Stomach (tissue), 9 donors: Measurements from ENCODE around the gene C17orf100. TPM values are rescaled to one million over a fixed set of nuclear protein-coding genes. Genes with fewer than 3 reads are reported as not detected.
A peak's percentile ranks its signal among the peaks of the same experiment; 100 is the strongest.

Source experiments
- DNase-seq, 2 donors: peaks; one replicate each; pipeline versions ENCODE4 v3.0.0 to v3.0.0-alpha.2; 2013 to 2019
- H3K27ac ChIP-seq, 5 donors: fragments of 200-600 bp in 4 of 5; sonication (generic) in 4 of 5; one replicate each; pipeline ENCODE4 v1.5.1; 2013 to 2019; ENCODE audit warnings: mild to moderate bottlenecking in 1 of 5, moderate library complexity in 1 of 5
- H3K27me3 ChIP-seq, 3 donors: fragments of 200-600 bp; sonication (generic); one replicate each; pipeline ENCODE4 v1.5.1; 2017 to 2019; ENCODE audit warnings: mixed run types in 1 of 3
- H3K36me3 ChIP-seq, 4 donors: fragments of 200-600 bp; sonication (generic); 1 replicate in 3 of 4; 2 replicates in 1 of 4; pipeline ENCODE4 v1.5.1; 2016 to 2019
- H3K4me1 ChIP-seq, 4 donors: fragments of 200-600 bp; sonication (generic); one replicate each; pipeline ENCODE4 v1.5.1; 2016 to 2019
- H3K4me3 ChIP-seq, 4 donors: fragments of 200-600 bp; sonication (generic) in 3 of 4; one replicate each; pipeline ENCODE4 v1.5.1; 2016 to 2019; ENCODE audit warnings: mild to moderate bottlenecking in 1 of 4
- H3K9me3 ChIP-seq, 4 donors: fragments of 200-600 bp; sonication (generic); one replicate each; pipeline ENCODE4 v1.5.1; 2016 to 2019
- EP300 ChIP-seq: sonication (generic); formaldehyde crosslinking; IDR thresholded peaks from one replicate; pipeline ENCODE4 v1.6.1; 2017; ENCODE audit warnings: antibody characterized with exemption
- POLR2A ChIP-seq, 4 donors: fragments of 450-650 bp; IDR thresholded peaks; one replicate each; pipeline ENCODE4 v1.6.1; 2016; ENCODE audit warnings: antibody characterized with exemption in 4 of 4, control low read depth in 2 of 4, mild to moderate bottlenecking in 1 of 4, moderate library complexity in 1 of 4
- POLR2AphosphoS5 ChIP-seq, 3 donors: sonication (generic); formaldehyde crosslinking; IDR thresholded peaks; one replicate each; pipeline ENCODE4 v1.6.1; 2016; ENCODE audit warnings: antibody characterized with exemption in 3 of 3
- WGBS, 5 donors: extraction: QIAGEN DNeasy Blood & Tissue Kit in 3 of 5; methylation state at CpG; one replicate each; pipeline versions ENCODE4 v1.1.5 to v1.1.7; 2013 to 2018; 5-methylcytosine and 5-hydroxymethylcytosine counted together
- intact Hi-C: fragments of 100-400 bp; cut with DNase I; formaldehyde crosslinking; loops from one replicate; pipeline ENCODE4 v1.15.1; 2023; ENCODE audit warnings: low total_unique reads
- polyA plus RNA-seq, 3 donors: library from polyadenylated mRNA; stranded (reverse); fragments of 200-250 nt; gene quantifications; one replicate each; pipeline ENCODE4 v1.2.3, GENCODE V29; 2013
- total RNA-seq, 5 donors: library from RNA; depleted of rRNA; stranded (reverse); fragments of >200 nt; gene quantifications; one replicate each; pipeline versions ENCODE4 v1.1.0 to v1.2.3, GENCODE V29; 2014 to 2016
- TF ChIP-seq, protein P1 (sequence below), 7 experiments: fragments of 450-650 bp in 4 of 7; fragments of 200-600 bp in 3 of 7; sonication (generic) in 3 of 7; IDR thresholded peaks; one replicate each; pipeline ENCODE4 v1.5.1; 2016 to 2019; ENCODE audit warnings: antibody characterized with exemption in 7 of 7, control low read depth in 2 of 7, mild to moderate bottlenecking in 1 of 7
- donor health status: healthy with polysubstance abuse.
- donor health status: Bipolar disorder and iron deficiency.
- donor health status: healthy.

Gene C17orf100
- total and polyA plus RNA-seq, 8 donors: 0.55 to 14.2 (median 1.8) TPM; not detected in 2

DNA sequence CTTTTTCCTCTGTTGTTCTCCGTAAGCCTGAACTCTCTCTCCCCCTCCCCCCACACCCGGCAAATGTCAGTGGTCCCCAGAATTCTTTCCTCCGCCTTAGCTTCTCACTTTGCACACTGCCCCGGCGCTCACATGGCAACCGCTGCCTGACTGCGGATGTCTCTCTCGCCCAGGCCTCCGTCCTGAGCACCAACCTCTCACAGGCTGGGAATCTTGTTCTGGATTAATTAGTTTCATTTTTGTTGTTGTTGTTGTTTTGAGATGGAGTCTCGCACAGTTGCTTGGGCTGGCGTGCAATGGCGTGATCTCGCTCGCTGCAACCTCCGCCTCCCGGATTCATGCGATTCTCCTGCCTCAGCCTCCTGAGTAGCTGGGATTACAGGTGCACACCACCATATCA lies 16.7 kb downstream of the C17orf100 start:
- Histone ChIP-seq H3K27ac (no peak overlapping the region), H3K27me3 (peaks cover 0 to 40% (median 0%) of the 10 kb centered on the region in 3 donors), H3K4me3 (no peak overlapping the region), H3K36me3 (no peaks in the 10 kb centered on the region), H3K9me3 (no peaks in the 10 kb centered on the region), H3K4me1 (peaks cover 0 to 7% (median 1%) of the 10 kb centered on the region in 4 donors)
- DNase-seq: no peak
- no peak for TF ChIP-seq POLR2AphosphoS5 (IDR thresholded peaks at IDR 0.05)
- no peak for TF ChIP-seq EP300
- TF ChIP-seq, protein P1, sequence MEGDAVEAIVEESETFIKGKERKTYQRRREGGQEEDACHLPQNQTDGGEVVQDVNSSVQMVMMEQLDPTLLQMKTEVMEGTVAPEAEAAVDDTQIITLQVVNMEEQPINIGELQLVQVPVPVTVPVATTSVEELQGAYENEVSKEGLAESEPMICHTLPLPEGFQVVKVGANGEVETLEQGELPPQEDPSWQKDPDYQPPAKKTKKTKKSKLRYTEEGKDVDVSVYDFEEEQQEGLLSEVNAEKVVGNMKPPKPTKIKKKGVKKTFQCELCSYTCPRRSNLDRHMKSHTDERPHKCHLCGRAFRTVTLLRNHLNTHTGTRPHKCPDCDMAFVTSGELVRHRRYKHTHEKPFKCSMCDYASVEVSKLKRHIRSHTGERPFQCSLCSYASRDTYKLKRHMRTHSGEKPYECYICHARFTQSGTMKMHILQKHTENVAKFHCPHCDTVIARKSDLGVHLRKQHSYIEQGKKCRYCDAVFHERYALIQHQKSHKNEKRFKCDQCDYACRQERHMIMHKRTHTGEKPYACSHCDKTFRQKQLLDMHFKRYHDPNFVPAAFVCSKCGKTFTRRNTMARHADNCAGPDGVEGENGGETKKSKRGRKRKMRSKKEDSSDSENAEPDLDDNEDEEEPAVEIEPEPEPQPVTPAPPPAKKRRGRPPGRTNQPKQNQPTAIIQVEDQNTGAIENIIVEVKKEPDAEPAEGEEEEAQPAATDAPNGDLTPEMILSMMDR (IDR thresholded peaks at IDR 0.05): no peak
- TF ChIP-seq POLR2A (IDR thresholded peaks at IDR 0.05): no peak
- intact Hi-C loops: loop anchor here (10.0 kb wide), 2 partner anchors 177 to 337 kb away; no protein-coding TSS in a partner anchor
- WGBS, 5 donors: 87 to 93% (median 89%) methylated on average over 17 of the region's 17 CpGs

DNA sequence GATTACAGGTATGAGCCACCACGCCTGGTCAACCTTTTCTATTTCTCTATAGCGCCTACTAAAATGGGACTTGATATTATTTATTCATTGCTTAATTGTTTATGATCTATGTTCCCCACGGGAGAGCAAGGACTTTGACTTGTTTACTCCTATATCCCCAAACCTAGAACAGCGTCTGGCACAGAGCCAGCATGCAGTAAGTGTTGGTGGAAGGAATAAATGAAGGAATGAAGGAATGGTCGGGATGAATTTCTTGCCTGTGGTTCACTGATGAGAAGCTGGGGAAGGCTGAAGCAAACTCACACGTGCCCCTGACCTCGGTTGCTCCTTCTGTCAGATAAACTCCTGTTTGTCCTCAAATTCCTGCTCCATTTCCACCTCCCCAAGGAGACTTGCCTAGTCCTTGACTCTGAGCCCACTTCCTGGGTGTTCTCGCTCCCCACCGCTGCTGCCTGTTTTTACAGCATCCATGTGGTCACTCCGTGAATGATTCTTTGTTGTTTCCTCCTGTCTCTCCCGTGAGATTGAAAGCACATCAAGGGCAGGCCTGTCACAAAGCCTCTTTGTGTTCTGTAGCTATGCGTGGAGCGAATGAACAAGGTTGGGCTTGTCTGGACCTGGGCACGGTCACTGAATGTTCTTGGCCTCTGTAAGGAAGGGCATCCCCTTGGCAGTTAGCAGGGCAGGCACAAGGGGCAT lies 17.3 kb downstream of the C17orf100 start:
- intact Hi-C loops: loop anchor here (10.0 kb wide), 2 partner anchors 176 to 336 kb away; no protein-coding TSS in a partner anchor
- DNase-seq: no peak
- Histone ChIP-seq H3K36me3 (no peaks in the 10 kb centered on the region), H3K27me3 (peaks cover 0 to 40% (median 0%) of the 10 kb centered on the region in 3 donors), H3K4me1 (peaks cover 0 to 7% (median 1%) of the 10 kb centered on the region in 4 donors), H3K4me3 (no peak overlapping the region), H3K9me3 (no peaks in the 10 kb centered on the region), H3K27ac (no peak overlapping the region)
- WGBS, 5 donors: 64 to 78% (median 71%) methylated on average over 14 of the region's 14 CpGs
- no peak for TF ChIP-seq EP300

DNA sequence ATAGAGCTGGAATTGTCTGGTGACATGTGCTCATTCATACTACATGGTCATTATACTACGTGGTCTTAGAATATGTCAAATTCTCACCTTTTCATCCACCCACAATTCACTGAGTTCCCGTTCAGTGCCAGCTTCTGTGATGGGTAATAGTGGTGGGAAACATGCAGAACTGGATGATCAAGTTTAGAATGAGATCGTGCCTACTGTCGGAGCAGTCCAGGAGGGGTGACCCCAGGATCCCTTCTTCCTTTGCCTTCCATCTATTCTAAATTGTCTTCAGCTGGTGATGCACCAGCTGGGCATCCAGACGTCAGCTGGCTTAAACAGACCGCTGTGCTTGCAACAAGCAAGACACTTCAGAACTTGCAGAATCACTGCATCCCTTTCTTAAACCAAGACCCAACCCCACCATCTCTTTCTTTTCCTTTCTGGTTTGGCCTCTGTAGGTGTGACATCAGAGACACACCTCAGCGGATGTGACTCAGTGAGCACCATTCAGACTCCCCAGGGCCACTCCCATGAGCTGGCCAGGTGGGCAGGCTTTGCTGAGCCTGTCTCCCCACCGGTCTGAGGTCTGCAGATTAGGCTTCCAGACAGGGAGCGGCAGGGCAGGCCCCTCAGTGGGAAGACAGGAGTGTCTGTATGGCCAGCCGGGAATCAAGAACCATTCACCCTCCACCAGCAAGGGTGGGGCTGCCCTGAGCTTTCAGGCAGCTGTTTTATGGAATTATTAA lies 18.1 kb downstream of the C17orf100 start:
- TF ChIP-seq, protein P1 (IDR thresholded peaks at IDR 0.05): no peak

DNA sequence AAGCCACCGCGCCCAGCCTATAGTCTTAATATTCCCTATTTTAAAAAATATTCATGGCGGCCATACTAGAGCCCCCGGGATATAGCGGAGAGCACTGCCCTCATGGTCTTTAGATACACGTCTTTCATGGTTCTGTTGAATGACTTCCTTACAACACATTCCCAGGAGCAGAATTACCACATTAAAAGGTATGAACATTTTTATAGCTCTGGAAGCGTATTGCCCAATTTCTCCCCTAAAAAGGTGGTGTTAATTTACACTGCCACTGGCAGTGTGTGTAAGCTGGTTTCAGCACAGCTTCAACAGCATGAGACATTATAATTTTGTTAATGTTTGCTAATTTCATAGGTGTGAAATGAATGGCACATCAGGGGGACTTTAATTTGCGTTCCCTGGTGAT lies 19.0 kb downstream of the C17orf100 start:
- intact Hi-C loops: no loop called here
- H3K27ac ChIP-seq: no peak overlapping the region
- no peak overlapping the region for H3K4me3 ChIP-seq
- no peak for TF ChIP-seq POLR2AphosphoS5 (IDR thresholded peaks at IDR 0.05)
- TF ChIP-seq POLR2A (IDR thresholded peaks at IDR 0.05): no peak
- TF ChIP-seq, protein P1 (IDR thresholded peaks at IDR 0.05): no peak
- no peak for TF ChIP-seq EP300
- no peaks in the 10 kb centered on the region for H3K9me3 ChIP-seq
- DNase-seq: no peak
- peaks cover 0 to 40% (median 0%) of the 10 kb centered on the region in 3 donors for H3K27me3 ChIP-seq
- H3K36me3 ChIP-seq: no peaks in the 10 kb centered on the region
- 88 to 99% (median 94%) methylated on average over 8 of the region's 8 CpGs for WGBS, 5 donors
- H3K4me1 ChIP-seq: peaks cover 0 to 7% (median 1%) of the 10 kb centered on the region in 4 donors

More for the DNA sequence above, 18.1 kb downstream of the C17orf100 start:
- Histone ChIP-seq H3K4me3 (no peak overlapping the region), H3K27me3 (peaks cover 0 to 40% (median 0%) of the 10 kb centered on the region in 3 donors), H3K9me3 (no peaks in the 10 kb centered on the region), H3K4me1 (peaks cover 0 to 7% (median 1%) of the 10 kb centered on the region in 4 donors), H3K36me3 (no peaks in the 10 kb centered on the region), H3K27ac (no peak overlapping the region)
- peak in 1 of 2 donors; percentile 38 for DNase-seq
- 62 to 81% (median 68%) methylated on average over 9 to 10 of the region's 10 CpGs for WGBS, 5 donors
- intact Hi-C loops: loop anchor here (10.0 kb wide), 2 partner anchors 175 to 335 kb away; no protein-coding TSS in a partner anchor
